ENCODE measurements around the gene GNLY. TPM values are rescaled to one million over a fixed set of nuclear protein-coding genes. Genes with fewer than 3 reads are reported as not detected.
A peak's percentile ranks its signal among the peaks of the same experiment; 100 is the strongest.

Gene GNLY
- total RNA-seq, 1 experiment from 2014 or later = not detected

- BruUV-seq (replicated peaks) = no TSS peak
- no peak for TF ChIP-seq EZH2 (IDR thresholded peaks at IDR 0.05; ENCODE audit: low read length, unreplicated experiment)
- TF ChIP-seq EZH2phosphoT487 (IDR thresholded peaks at IDR 0.05; ENCODE audit: borderline replicate concordance, low read length) = no peak
- no peak for TF ChIP-seq CTCF (conservative IDR thresholded peaks at IDR 0.05; ENCODE audit: low read depth, low read length)
- Histone ChIP-seq H3K27ac (ENCODE audit: low read length) (no peak overlapping the region), H3K9me3 (ENCODE audit: low read length) (no peaks in the 10 kb centered on the region), H3K36me3 (ENCODE audit: low read depth, low read length) (no peaks in the 10 kb centered on the region), H3K79me2 (ENCODE audit: low read length) (no peaks in the 10 kb centered on the region), H3K9ac (ENCODE audit: low read length) (no peak overlapping the region), H3K4me3 (ENCODE audit: low read length) (no peak overlapping the region), H2AFZ (ENCODE audit: low read length) (no peak overlapping the region), H3K4me1 (ENCODE audit: insufficient read depth, low read length) (peaks cover 21% of the 10 kb centered on the region), H4K20me1 (ENCODE audit: low read length) (no peaks in the 10 kb centered on the region), H3F3A (ENCODE audit: low read length, unreplicated experiment) (no peaks in the 10 kb centered on the region), H3K4me2 (ENCODE audit: low read length) (no peak overlapping the region), H3K9me2 (replicated peaks; ENCODE audit: low read length) (no peaks in the 10 kb centered on the region), H3K27me3 (ENCODE audit: low read length) (no peaks in the 10 kb centered on the region)
- intact Hi-C loops (cut with micrococcal nuclease) = no loop called here
- no peak for DNase-seq
- no peak for ATAC-seq
- ChIA-PET POLR2A (ENCODE audit: unreplicated experiment) (no interaction called here), CTCF (no interaction called here)
These were observed 16.8 kb downstream of the GNLY start for GRCh38 chr2:85710687-85711577.

- intact Hi-C loops (cut with micrococcal nuclease) = no loop called here
- Histone ChIP-seq H3K27me3 (ENCODE audit: low read length) (no peaks in the 10 kb centered on the region), H3K9me3 (ENCODE audit: low read length) (no peaks in the 10 kb centered on the region), H2AFZ (ENCODE audit: low read length) (no peak overlapping the region), H3K36me3 (ENCODE audit: low read depth, low read length) (no peaks in the 10 kb centered on the region), H3F3A (ENCODE audit: low read length, unreplicated experiment) (no peaks in the 10 kb centered on the region), H3K27ac (ENCODE audit: low read length) (no peak overlapping the region), H4K20me1 (ENCODE audit: low read length) (no peaks in the 10 kb centered on the region), H3K9me2 (replicated peaks; ENCODE audit: low read length) (no peaks in the 10 kb centered on the region), H3K9ac (ENCODE audit: low read length) (no peak overlapping the region), H3K4me2 (ENCODE audit: low read length) (no peak overlapping the region), H3K4me1 (ENCODE audit: insufficient read depth, low read length) (peaks cover 20% of the 10 kb centered on the region), H3K4me3 (ENCODE audit: low read length) (no peak overlapping the region), H3K79me2 (ENCODE audit: low read length) (no peaks in the 10 kb centered on the region)
- no peak for TF ChIP-seq EZH2phosphoT487 (IDR thresholded peaks at IDR 0.05; ENCODE audit: borderline replicate concordance, low read length)
- no peak for TF ChIP-seq CTCF (conservative IDR thresholded peaks at IDR 0.05; ENCODE audit: low read depth, low read length)
- TF ChIP-seq EZH2 (IDR thresholded peaks at IDR 0.05; ENCODE audit: low read length, unreplicated experiment) = no peak
- ChIA-PET POLR2A (ENCODE audit: unreplicated experiment) (no interaction called here), CTCF (no interaction called here)
- ATAC-seq (no peak), DNase-seq (no peak)
- no TSS peak for BruUV-seq (replicated peaks)
These were observed 17.5 kb downstream of the GNLY start for GRCh38 chr2:85711578-85712060.

- Histone ChIP-seq H2AFZ (ENCODE audit: low read length) (no peak overlapping the region), H3K4me1 (ENCODE audit: insufficient read depth, low read length) (peaks cover 17% of the 10 kb centered on the region), H3K9me2 (replicated peaks; ENCODE audit: low read length) (no peaks in the 10 kb centered on the region), H3K79me2 (ENCODE audit: low read length) (no peaks in the 10 kb centered on the region), H3F3A (ENCODE audit: low read length, unreplicated experiment) (no peaks in the 10 kb centered on the region), H3K4me2 (ENCODE audit: low read length) (no peak overlapping the region), H3K36me3 (ENCODE audit: low read depth, low read length) (no peaks in the 10 kb centered on the region), H3K27me3 (ENCODE audit: low read length) (no peaks in the 10 kb centered on the region), H3K9me3 (ENCODE audit: low read length) (no peaks in the 10 kb centered on the region), H3K9ac (ENCODE audit: low read length) (peak overlapping the region; percentile 17; the same call in 1 of the 2 replicates), H3K4me3 (ENCODE audit: low read length) (no peak overlapping the region), H4K20me1 (ENCODE audit: low read length) (no peaks in the 10 kb centered on the region), H3K27ac (ENCODE audit: low read length) (0 out of 2 replicates have a peak overlapping the region, but pooled peaks have one; percentile 41)
- BruUV-seq (replicated peaks) = no TSS peak
- CTCF ChIA-PET = no interaction called here
- TF ChIP-seq CTCF (conservative IDR thresholded peaks at IDR 0.05; ENCODE audit: low read depth, low read length) (no peak), EZH2 (IDR thresholded peaks at IDR 0.05; ENCODE audit: low read length, unreplicated experiment) (no peak), EZH2phosphoT487 (IDR thresholded peaks at IDR 0.05; ENCODE audit: borderline replicate concordance, low read length) (no peak)
- ATAC-seq (no peak), DNase-seq (no peak)
- intact Hi-C loops (cut with micrococcal nuclease) = no loop called here
- POLR2A ChIA-PET (ENCODE audit: unreplicated experiment) = no interaction called here
These were observed 18.2 kb downstream of the GNLY start for GRCh38 chr2:85712336-85712735.

Data from PC-3 (cell line).